DND-41 (cell line): ENCODE data around the gene ASH1L.
"Not testable (repeated sequence)": the region's sequence is repeated elsewhere in the genome, so short reads cannot be mapped to it uniquely, and the experiment has no call there.

Experiments used
- ATAC-seq: fragments of 200-7000 bp; cut with Tn5 transposase; 3 replicates; pipeline ENCODE4 v1.9.1; 2021; ENCODE audit warnings: low read depth; ENCODE audit not compliant: insufficient read depth
- DNase-seq: peaks from one replicate; pipeline ENCODE4 v3.0.0-alpha.2; 2020
- H2AFZ ChIP-seq: 2 replicates; pipeline ENCODE4 v1.6.0; 2012; ENCODE audit warnings: low read depth, low read length
- H3K27ac ChIP-seq: 2 replicates; pipeline ENCODE4 v1.5.1; 2012; ENCODE audit warnings: low read length, inconsistent platforms
- H3K27me3 ChIP-seq: fragments of 200-600 bp; sonication (generic); 2 replicates; pipeline ENCODE4 v1.6.0; 2012; ENCODE audit warnings: low read length, mild to moderate bottlenecking, inconsistent platforms; ENCODE audit not compliant: insufficient read depth, poor library complexity
- H3K36me3 ChIP-seq: 2 replicates; pipeline ENCODE4 v1.5.1; 2012; ENCODE audit warnings: low read length, inconsistent platforms; ENCODE audit not compliant: insufficient read depth
- H3K4me1 ChIP-seq: 2 replicates; pipeline ENCODE4 v1.5.1; 2012; ENCODE audit warnings: mild to moderate bottlenecking, low read length; ENCODE audit not compliant: insufficient read depth
- H3K4me2 ChIP-seq: 2 replicates; pipeline ENCODE4 v1.6.0; 2012; ENCODE audit warnings: mild to moderate bottlenecking, moderate library complexity, low read length, inconsistent platforms; ENCODE audit not compliant: insufficient read depth
- H3K4me3 ChIP-seq, 2 experiments: fragments of 200-600 bp in 1 of 2; shearing (Covaris generic) in 1 of 2; 2 replicates each; pipeline ENCODE4 v1.5.1; 2012 to 2016; ENCODE audit warnings: inconsistent platforms in 2 of 2, low read length in 2 of 2, mild to moderate bottlenecking in 2 of 2, low read depth in 1 of 2, moderate library complexity in 1 of 2
- H3K79me2 ChIP-seq: 2 replicates; pipeline ENCODE4 v1.6.0; 2012; ENCODE audit warnings: low read length, inconsistent platforms; ENCODE audit not compliant: insufficient read depth
- H3K9ac ChIP-seq: 2 replicates; pipeline ENCODE4 v1.6.0; 2012; ENCODE audit warnings: low read depth, mild to moderate bottlenecking, inconsistent platforms, low read length, moderate library complexity
- H3K9me3 ChIP-seq: 2 replicates; pipeline ENCODE4 v1.5.1; 2012; ENCODE audit warnings: low read length, moderate library complexity, mild to moderate bottlenecking, inconsistent platforms; ENCODE audit not compliant: insufficient read depth, severe bottlenecking
- H4K20me1 ChIP-seq: 2 replicates; pipeline ENCODE4 v1.6.0; 2012; ENCODE audit warnings: low read length; ENCODE audit not compliant: insufficient read depth
- CTCF ChIP-seq: IDR thresholded peaks from 2 replicates; pipeline ENCODE4 v1.5.1; 2012; ENCODE audit warnings: borderline replicate concordance, low read length, moderate library complexity, mild to moderate bottlenecking; ENCODE audit not compliant: poor library complexity, severe bottlenecking; ENCODE audit errors: extremely low read depth
- EZH2 ChIP-seq: IDR thresholded peaks from 3 replicates; pipeline ENCODE4 v1.6.1; 2012; ENCODE audit warnings: borderline replicate concordance, low read depth, mild to moderate bottlenecking, moderate library complexity, low read length, inconsistent platforms; ENCODE audit not compliant: severe bottlenecking

ASH1L gene

GRCh38 chr1:155295183-155295941, 267.2 kb downstream of the ASH1L start:
- H3K4me3 ChIP-seq = no peak overlapping the region
- no peaks in the 10 kb centered on the region for H3K4me1 ChIP-seq
- no peak overlapping the region for H2AFZ ChIP-seq
- no peak overlapping the region for H3K27ac ChIP-seq
- no peak overlapping the region for H3K9ac ChIP-seq
- no peak overlapping the region for H3K4me2 ChIP-seq
- DNase-seq = no peak
- H4K20me1 ChIP-seq = no peaks in the 10 kb centered on the region
- H3K79me2 ChIP-seq = no peaks in the 10 kb centered on the region
- no peaks in the 10 kb centered on the region for H3K27me3 ChIP-seq
- no peaks in the 10 kb centered on the region for H3K9me3 ChIP-seq
- no peak for TF ChIP-seq EZH2
- TF ChIP-seq CTCF = no peak
- H3K36me3 ChIP-seq = no peaks in the 10 kb centered on the region
- ATAC-seq = no peak

- DNase-seq = no peak
- no peak overlapping the region for H2AFZ ChIP-seq
- H3K9ac ChIP-seq = no peak overlapping the region
Measured at GRCh38 chr1:155294520-155295182, 268.0 kb downstream of the ASH1L start.

GRCh38 chr1:155293086-155293749, 269.4 kb downstream of the ASH1L start:
- H3K9me3 ChIP-seq = no peaks in the 10 kb centered on the region
- H2AFZ ChIP-seq = no peak overlapping the region
- H3K4me3 ChIP-seq = no peak overlapping the region
- DNase-seq (no peak), ATAC-seq (no peak)
- TF ChIP-seq EZH2 (no peak), CTCF (no peak)
- no peaks in the 10 kb centered on the region for H4K20me1 ChIP-seq
- H3K36me3 ChIP-seq = no peaks in the 10 kb centered on the region
- no peaks in the 10 kb centered on the region for H3K4me1 ChIP-seq
- no peaks in the 10 kb centered on the region for H3K79me2 ChIP-seq
- H3K9ac ChIP-seq = no peak overlapping the region
- H3K27ac ChIP-seq = no peak overlapping the region
- H3K4me2 ChIP-seq = no peak overlapping the region
- H3K27me3 ChIP-seq = no peaks in the 10 kb centered on the region

More at GRCh38 chr1:155294520-155295182, 268.0 kb downstream of the ASH1L start:
- no peaks in the 10 kb centered on the region for H4K20me1 ChIP-seq
- H3K4me1 ChIP-seq = no peaks in the 10 kb centered on the region
- H3K27ac ChIP-seq = no peak overlapping the region
- no peaks in the 10 kb centered on the region for H3K79me2 ChIP-seq
- no peak for ATAC-seq
- H3K9me3 ChIP-seq = no peaks in the 10 kb centered on the region
- H3K36me3 ChIP-seq = no peaks in the 10 kb centered on the region
- H3K4me2 ChIP-seq = no peak overlapping the region
- no peak overlapping the region for H3K4me3 ChIP-seq
- no peaks in the 10 kb centered on the region for H3K27me3 ChIP-seq
- TF ChIP-seq CTCF (no peak), EZH2 (no peak)

- H3K9me3 ChIP-seq, DNase-seq, H3K36me3 ChIP-seq: not testable (repeated sequence)
Measured at GRCh38 chr1:155291006-155291405, 271.6 kb downstream of the ASH1L start.

More at GRCh38 chr1:155291006-155291405, 271.6 kb downstream of the ASH1L start:
- not testable (repeated sequence) for H3K9ac ChIP-seq, H3K79me2 ChIP-seq, H4K20me1 ChIP-seq, H2AFZ ChIP-seq, H3K4me2 ChIP-seq, H3K4me1 ChIP-seq, ATAC-seq, H3K4me3 ChIP-seq, H3K27me3 ChIP-seq, H3K27ac ChIP-seq
